GM23338 (cell line): ENCODE measurements around the gene ZNF446. TPM values are rescaled to one million over a fixed set of nuclear protein-coding genes. Genes with fewer than 3 reads are reported as not detected.
A peak's percentile ranks its signal among the peaks of the same experiment; 100 is the strongest.

Experiments used
- ATAC-seq: fragments of 200-7000 bp; cut with Tn5 transposase; 3 replicates; pipeline ENCODE4 v1.9.1; 2020
- DNase-seq: peaks from one replicate; pipeline ENCODE4 v3.0.0-alpha.2; 2015; ENCODE audit warnings: low spot score
- H2AFZ ChIP-seq: fragments of 200-600 bp; sonication (generic); 2 replicates; pipeline ENCODE4 v1.8.0; 2016; ENCODE audit warnings: antibody characterized with exemption, mild to moderate bottlenecking, moderate library complexity
- H3F3A ChIP-seq: fragments of 200-600 bp; sonication (generic); replicated peaks from 2 replicates; pipeline ENCODE4 v1.8.0; 2017; ENCODE audit warnings: antibody characterized with exemption, mixed run types, low read depth
- H3K27ac ChIP-seq: fragments of 200-600 bp; sonication (generic); 2 replicates; pipeline ENCODE4 v1.6.1; 2016; ENCODE audit warnings: low read depth
- H3K27me3 ChIP-seq: fragments of 200-600 bp; sonication (generic); 2 replicates; pipeline ENCODE4 v1.8.0; 2016; ENCODE audit warnings: mild to moderate bottlenecking, mixed run types, moderate library complexity; ENCODE audit not compliant: insufficient read depth
- H3K36me3 ChIP-seq: fragments of 200-600 bp; sonication (generic); 2 replicates; pipeline ENCODE4 v1.8.0; 2016; ENCODE audit warnings: mild to moderate bottlenecking; ENCODE audit not compliant: insufficient read depth
- H3K4me1 ChIP-seq: fragments of 200-600 bp; sonication (generic); 2 replicates; pipeline ENCODE4 v1.8.0; 2016; ENCODE audit warnings: mild to moderate bottlenecking, moderate library complexity; ENCODE audit not compliant: insufficient read depth
- H3K4me2 ChIP-seq: fragments of 200-600 bp; sonication (generic); 2 replicates; pipeline ENCODE4 v1.7.1; 2017; ENCODE audit warnings: mixed run types
- H3K4me3 ChIP-seq: fragments of 200-600 bp; sonication (generic); 2 replicates; pipeline ENCODE4 v1.6.1; 2016; ENCODE audit warnings: mixed run types
- H3K79me2 ChIP-seq: fragments of 200-600 bp; sonication (generic); replicated peaks from 2 replicates; pipeline ENCODE4 v1.8.0; 2017; ENCODE audit warnings: mild to moderate bottlenecking; ENCODE audit not compliant: insufficient read depth
- H3K9me2 ChIP-seq: fragments of 200-600 bp; sonication (generic); 2 replicates; pipeline ENCODE4 v1.8.0; 2017; ENCODE audit not compliant: insufficient read depth
- H4K20me1 ChIP-seq: fragments of 200-600 bp; sonication (generic); replicated peaks from 2 replicates; pipeline ENCODE4 v1.8.0; 2017; ENCODE audit warnings: mild to moderate bottlenecking; ENCODE audit not compliant: insufficient read depth
- H3K27ac Mint-ChIP-seq: 2 replicates; pipeline ENCODE4 v1.8.0; 2020; ENCODE audit warnings: inconsistent platforms, mild to moderate bottlenecking, moderate library complexity, mixed read lengths
- H3K27me3 Mint-ChIP-seq: 3 replicates; pipeline ENCODE4 v1.8.0; 2022; ENCODE audit warnings: low read depth, mild to moderate bottlenecking, moderate library complexity, mixed read lengths, inconsistent platforms; ENCODE audit not compliant: insufficient read depth, poor library complexity
- H3K36me3 Mint-ChIP-seq: 3 replicates; pipeline ENCODE4 v1.8.0; 2021; ENCODE audit warnings: low read depth, mild to moderate bottlenecking, inconsistent platforms, moderate library complexity, mixed read lengths
- H3K4me1 Mint-ChIP-seq: 3 replicates; pipeline ENCODE4 v1.8.0; 2020; ENCODE audit warnings: mild to moderate bottlenecking, inconsistent platforms, mixed read lengths
- H3K4me3 Mint-ChIP-seq: 3 replicates; pipeline ENCODE4 v1.8.0; 2021; ENCODE audit warnings: moderate library complexity, mild to moderate bottlenecking, inconsistent platforms, mixed read lengths
- H3K9me3 Mint-ChIP-seq: 3 replicates; pipeline ENCODE4 v1.8.0; 2020; ENCODE audit warnings: moderate library complexity, mild to moderate bottlenecking, inconsistent platforms, mixed read lengths
- CREB1 ChIP-seq: fragments of 250-450 bp; sonication (Bioruptor Pico); IDR thresholded peaks from 2 replicates; pipeline ENCODE4 v1.5.0; 2020; ENCODE audit warnings: low read depth, mild to moderate bottlenecking, moderate library complexity
- JUNB ChIP-seq: IDR thresholded peaks from one replicate; pipeline ENCODE4 v1.6.1; 2016; ENCODE audit warnings: antibody characterized with exemption; ENCODE audit not compliant: unreplicated experiment
- NANOG ChIP-seq: IDR thresholded peaks from 2 replicates; pipeline ENCODE4 v1.6.1; 2016; ENCODE audit warnings: antibody characterized with exemption, borderline replicate concordance
- STAT1 ChIP-seq: IDR thresholded peaks from one replicate; pipeline ENCODE4 v1.6.1; 2016; ENCODE audit warnings: antibody characterized with exemption; ENCODE audit not compliant: unreplicated experiment
- ZNF114 ChIP-seq: fragments of 250-450 bp; sonication (Bioruptor Pico); IDR thresholded peaks from 2 replicates; pipeline ENCODE4 v1.5.0; 2020; ENCODE audit warnings: mild to moderate bottlenecking, moderate library complexity
- ZNF331 ChIP-seq: fragments of 250-450 bp; sonication (Bioruptor Pico); IDR thresholded peaks from 2 replicates; pipeline ENCODE4 v1.5.0; 2020; ENCODE audit warnings: low read depth, mild to moderate bottlenecking, moderate library complexity
- polyA plus RNA-seq: library from polyadenylated mRNA; unstranded; fragments of >200 nt; fragmentation: Nextera tagmentation; extraction: Ambion mirVana; gene quantifications from 2 replicates; pipeline ENCODE4 v1.2.1, GENCODE V29; 2016
- total RNA-seq: library from RNA; depleted of rRNA; stranded (reverse); fragments of >200 nt; shearing (Covaris generic); gene quantifications from 2 replicates; pipeline ENCODE4 v1.2.3, GENCODE V29; 2014
- TF ChIP-seq, protein P1 (sequence below): IDR thresholded peaks from 2 replicates; pipeline ENCODE4 v1.6.1; 2016; ENCODE audit warnings: antibody characterized with exemption
- TF ChIP-seq, protein P2 (sequence below): fragments of 250-450 bp; sonication (Bioruptor Pico); IDR thresholded peaks from 2 replicates; pipeline ENCODE4 v1.5.0; 2020; ENCODE audit warnings: mild to moderate bottlenecking, moderate library complexity

The ZNF446 gene
- total and polyA plus RNA-seq, 2 experiments from 2014 or later = 2.1 to 5.6 TPM

DNA sequence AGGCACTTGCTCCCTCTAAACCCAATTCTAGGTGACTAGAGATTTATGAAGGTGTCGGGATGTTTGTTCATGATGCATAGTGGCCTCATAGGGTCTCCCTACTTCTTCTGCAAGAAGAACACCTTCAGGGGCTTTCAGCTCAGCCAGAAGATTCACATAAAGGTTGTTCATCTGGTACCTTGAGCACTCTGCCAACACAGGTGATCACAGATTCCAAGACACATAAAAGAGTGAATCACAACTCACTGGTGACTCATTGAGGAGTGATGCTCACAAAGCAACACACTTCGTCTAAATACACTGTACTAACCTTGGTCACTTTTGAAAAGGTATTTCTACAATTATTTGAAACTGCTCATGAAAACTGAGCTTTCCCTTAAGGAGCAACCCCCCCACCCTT is 16.1 kb upstream of the ZNF446 start (continued):
- no peak for TF ChIP-seq ZNF114 (CRISPR knock-in tag)
- TF ChIP-seq ZNF331 (CRISPR knock-in tag) = no peak
- no peak for TF ChIP-seq CREB1
- no peak for TF ChIP-seq STAT1
- TF ChIP-seq, protein P1, sequence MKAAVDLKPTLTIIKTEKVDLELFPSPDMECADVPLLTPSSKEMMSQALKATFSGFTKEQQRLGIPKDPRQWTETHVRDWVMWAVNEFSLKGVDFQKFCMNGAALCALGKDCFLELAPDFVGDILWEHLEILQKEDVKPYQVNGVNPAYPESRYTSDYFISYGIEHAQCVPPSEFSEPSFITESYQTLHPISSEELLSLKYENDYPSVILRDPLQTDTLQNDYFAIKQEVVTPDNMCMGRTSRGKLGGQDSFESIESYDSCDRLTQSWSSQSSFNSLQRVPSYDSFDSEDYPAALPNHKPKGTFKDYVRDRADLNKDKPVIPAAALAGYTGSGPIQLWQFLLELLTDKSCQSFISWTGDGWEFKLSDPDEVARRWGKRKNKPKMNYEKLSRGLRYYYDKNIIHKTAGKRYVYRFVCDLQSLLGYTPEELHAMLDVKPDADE = no peak
- TF ChIP-seq, protein P2, sequence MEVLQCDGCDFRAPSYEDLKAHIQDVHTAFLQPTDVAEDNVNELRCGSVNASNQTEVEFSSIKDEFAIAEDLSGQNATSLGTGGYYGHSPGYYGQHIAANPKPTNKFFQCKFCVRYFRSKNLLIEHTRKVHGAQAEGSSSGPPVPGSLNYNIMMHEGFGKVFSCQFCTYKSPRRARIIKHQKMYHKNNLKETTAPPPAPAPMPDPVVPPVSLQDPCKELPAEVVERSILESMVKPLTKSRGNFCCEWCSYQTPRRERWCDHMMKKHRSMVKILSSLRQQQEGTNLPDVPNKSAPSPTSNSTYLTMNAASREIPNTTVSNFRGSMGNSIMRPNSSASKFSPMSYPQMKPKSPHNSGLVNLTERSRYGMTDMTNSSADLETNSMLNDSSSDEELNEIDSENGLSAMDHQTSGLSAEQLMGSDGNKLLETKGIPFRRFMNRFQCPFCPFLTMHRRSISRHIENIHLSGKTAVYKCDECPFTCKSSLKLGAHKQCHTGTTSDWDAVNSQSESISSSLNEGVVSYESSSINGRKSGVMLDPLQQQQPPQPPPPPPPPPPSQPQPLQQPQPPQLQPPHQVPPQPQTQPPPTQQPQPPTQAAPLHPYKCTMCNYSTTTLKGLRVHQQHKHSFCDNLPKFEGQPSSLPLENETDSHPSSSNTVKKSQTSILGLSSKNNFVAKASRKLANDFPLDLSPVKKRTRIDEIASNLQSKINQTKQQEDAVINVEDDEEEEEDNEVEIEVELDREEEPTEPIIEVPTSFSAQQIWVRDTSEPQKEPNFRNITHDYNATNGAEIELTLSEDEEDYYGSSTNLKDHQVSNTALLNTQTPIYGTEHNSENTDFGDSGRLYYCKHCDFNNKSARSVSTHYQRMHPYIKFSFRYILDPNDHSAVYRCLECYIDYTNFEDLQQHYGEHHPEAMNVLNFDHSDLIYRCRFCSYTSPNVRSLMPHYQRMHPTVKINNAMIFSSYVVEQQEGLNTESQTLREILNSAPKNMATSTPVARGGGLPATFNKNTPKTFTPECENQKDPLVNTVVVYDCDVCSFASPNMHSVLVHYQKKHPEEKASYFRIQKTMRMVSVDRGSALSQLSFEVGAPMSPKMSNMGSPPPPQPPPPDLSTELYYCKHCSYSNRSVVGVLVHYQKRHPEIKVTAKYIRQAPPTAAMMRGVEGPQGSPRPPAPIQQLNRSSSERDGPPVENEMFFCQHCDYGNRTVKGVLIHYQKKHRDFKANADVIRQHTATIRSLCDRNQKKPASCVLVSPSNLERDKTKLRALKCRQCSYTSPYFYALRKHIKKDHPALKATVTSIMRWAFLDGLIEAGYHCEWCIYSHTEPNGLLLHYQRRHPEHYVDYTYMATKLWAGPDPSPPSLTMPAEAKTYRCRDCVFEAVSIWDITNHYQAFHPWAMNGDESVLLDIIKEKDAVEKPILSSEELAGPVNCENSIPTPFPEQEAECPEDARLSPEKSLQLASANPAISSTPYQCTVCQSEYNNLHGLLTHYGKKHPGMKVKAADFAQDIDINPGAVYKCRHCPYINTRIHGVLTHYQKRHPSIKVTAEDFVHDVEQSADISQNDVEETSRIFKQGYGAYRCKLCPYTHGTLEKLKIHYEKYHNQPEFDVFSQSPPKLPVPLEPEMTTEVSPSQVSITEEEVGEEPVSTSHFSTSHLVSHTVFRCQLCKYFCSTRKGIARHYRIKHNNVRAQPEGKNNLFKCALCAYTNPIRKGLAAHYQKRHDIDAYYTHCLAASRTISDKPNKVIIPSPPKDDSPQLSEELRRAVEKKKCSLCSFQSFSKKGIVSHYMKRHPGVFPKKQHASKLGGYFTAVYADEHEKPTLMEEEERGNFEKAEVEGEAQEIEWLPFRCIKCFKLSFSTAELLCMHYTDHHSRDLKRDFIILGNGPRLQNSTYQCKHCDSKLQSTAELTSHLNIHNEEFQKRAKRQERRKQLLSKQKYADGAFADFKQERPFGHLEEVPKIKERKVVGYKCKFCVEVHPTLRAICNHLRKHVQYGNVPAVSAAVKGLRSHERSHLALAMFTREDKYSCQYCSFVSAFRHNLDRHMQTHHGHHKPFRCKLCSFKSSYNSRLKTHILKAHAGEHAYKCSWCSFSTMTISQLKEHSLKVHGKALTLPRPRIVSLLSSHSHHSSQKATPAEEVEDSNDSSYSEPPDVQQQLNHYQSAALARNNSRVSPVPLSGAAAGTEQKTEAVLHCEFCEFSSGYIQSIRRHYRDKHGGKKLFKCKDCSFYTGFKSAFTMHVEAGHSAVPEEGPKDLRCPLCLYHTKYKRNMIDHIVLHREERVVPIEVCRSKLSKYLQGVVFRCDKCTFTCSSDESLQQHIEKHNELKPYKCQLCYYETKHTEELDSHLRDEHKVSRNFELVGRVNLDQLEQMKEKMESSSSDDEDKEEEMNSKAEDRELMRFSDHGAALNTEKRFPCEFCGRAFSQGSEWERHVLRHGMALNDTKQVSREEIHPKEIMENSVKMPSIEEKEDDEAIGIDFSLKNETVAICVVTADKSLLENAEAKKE (CRISPR knock-in tag) = no peak
- no peak for TF ChIP-seq JUNB

DNA sequence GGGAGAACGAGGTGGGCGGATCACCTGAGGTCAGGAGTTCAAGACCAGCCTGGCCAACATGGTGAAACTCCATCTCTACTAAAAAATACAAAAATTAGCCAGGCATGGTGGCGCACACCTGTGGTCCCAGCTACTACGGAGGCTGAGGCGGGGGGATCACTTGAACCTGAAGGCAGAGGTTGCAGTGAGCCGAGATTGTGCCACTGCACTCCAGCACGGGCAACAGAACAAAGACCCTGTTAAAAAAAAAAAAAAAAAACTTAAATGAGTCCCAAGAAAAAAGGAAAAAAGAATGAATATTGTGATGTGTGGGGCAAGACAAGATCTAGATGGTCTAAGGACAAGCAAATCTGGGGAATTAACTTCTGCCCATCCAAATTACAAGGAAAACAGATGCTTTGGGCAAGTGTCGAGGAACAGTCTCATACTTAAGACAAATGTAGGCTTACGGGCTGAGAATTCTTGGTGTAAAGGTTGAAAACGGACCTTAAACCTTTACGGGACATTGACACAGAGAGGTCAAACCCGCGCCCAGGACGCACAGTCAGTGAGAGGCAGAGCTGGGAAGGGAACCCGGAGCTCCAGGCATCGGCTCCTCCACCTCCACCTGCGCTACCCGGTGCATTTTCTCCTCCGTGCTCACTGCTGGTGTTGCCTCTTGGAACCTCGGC is 9.9 kb upstream of the ZNF446 start:
- peak overlapping the region; percentile 71 for H3K4me3 Mint-ChIP-seq
- DNase-seq = no peak
- H4K20me1 ChIP-seq = no peaks in the 10 kb centered on the region
- peaks cover 4% of the 10 kb centered on the region for H3K4me1 ChIP-seq
- peaks cover 4% of the 10 kb centered on the region for H3F3A ChIP-seq
- no peaks in the 10 kb centered on the region for H3K9me2 ChIP-seq
- no peaks in the 10 kb centered on the region for H3K9me3 Mint-ChIP-seq
- H3K4me3 ChIP-seq = peak overlapping the region; percentile 83
- H3K36me3 ChIP-seq = no peaks in the 10 kb centered on the region
- peaks cover 11% of the 10 kb centered on the region for H3K27me3 ChIP-seq
- H3K27ac Mint-ChIP-seq = no peak overlapping the region
- H3K27ac ChIP-seq = no peak overlapping the region
- ATAC-seq = no peak; the same call in 2 of the 3 replicates
- peaks cover 16% of the 10 kb centered on the region; the same call in 2 of the 3 replicates for H3K4me1 Mint-ChIP-seq
- peak overlapping the region; percentile 76 for H3K4me2 ChIP-seq
- H3K27me3 Mint-ChIP-seq = peaks cover 12% of the 10 kb centered on the region
- H2AFZ ChIP-seq = peak overlapping the region; percentile 99
- H3K36me3 Mint-ChIP-seq = peaks cover 8% of the 10 kb centered on the region; the same call in 2 of the 3 replicates
- no peaks in the 10 kb centered on the region for H3K79me2 ChIP-seq
- TF ChIP-seq CREB1 (no peak), STAT1 (no peak), NANOG (no peak)
- TF ChIP-seq, protein P2 (CRISPR knock-in tag) = no peak
